Psoas muscle (tissue), 8 donors: ENCODE results near the gene MMP17. TPM values are rescaled to one million over a fixed set of nuclear protein-coding genes. Genes with fewer than 3 reads are reported as not detected.

ENCODE experiments used
- ATAC-seq, 4 donors: fragments of 200-7000 bp; cut with Tn5 transposase; one replicate each; pipeline ENCODE4 v1.9.1; 2020; ENCODE audit warnings: moderate library complexity in 3 of 4, mild to moderate bottlenecking in 2 of 4
- DNase-seq, 2 donors: peaks; one replicate each; pipeline ENCODE4 v3.0.0-alpha.2; 2020
- H3K27ac ChIP-seq: fragments of 200-600 bp; one replicate; pipeline ENCODE4 v1.8.0; 2022
- H3K27me3 ChIP-seq, 3 donors: fragments of 200-600 bp in 1 of 3; one replicate each; pipeline versions ENCODE4 v1.6.1 to v1.8.0; 2013 to 2022; ENCODE audit warnings: low read length in 2 of 3, mild to moderate bottlenecking in 2 of 3, moderate library complexity in 1 of 3; ENCODE audit not compliant: insufficient read depth in 3 of 3
- H3K36me3 ChIP-seq, 2 donors: fragments of 200-600 bp in 1 of 2; one replicate each; pipeline versions ENCODE4 v1.6.1 to v1.8.0; 2013 to 2022; ENCODE audit warnings: low read depth in 1 of 2, mild to moderate bottlenecking in 1 of 2, moderate library complexity in 1 of 2; ENCODE audit not compliant: insufficient read depth in 1 of 2
- H3K4me1 ChIP-seq: fragments of 200-600 bp; one replicate; pipeline ENCODE4 v1.8.0; 2022
- H3K4me3 ChIP-seq: fragments of 200-600 bp; one replicate; pipeline ENCODE4 v1.8.0; 2022; ENCODE audit warnings: mild to moderate bottlenecking
- H3K9me3 ChIP-seq: fragments of 200-600 bp; one replicate; pipeline ENCODE4 v1.8.0; 2022
- WGBS, 3 donors: extraction: QIAGEN DNeasy Blood & Tissue Kit; methylation state at CpG; one replicate each; pipeline versions ENCODE4 v1.1.6 to v1.1.7; 2013; 5-methylcytosine and 5-hydroxymethylcytosine counted together
- intact Hi-C, 2 donors: fragments of 100-400 bp; cut with DNase I; formaldehyde crosslinking; loops; one replicate each; pipeline versions ENCODE4 v1.11.0 to v1.14.2; 2022
- polyA plus RNA-seq, 3 donors: library from polyadenylated mRNA; stranded (reverse); fragments of 200-250 nt; gene quantifications; one replicate each; pipeline ENCODE4 v1.2.3, GENCODE V29; 2013
- total RNA-seq, 4 donors: library from RNA; stranded (reverse); fragmentation: NEBNext Ultra II Directional in 2 of 4; extraction: Animal tissue kit (Norgen Biotek cat#: 25700) in 2 of 4; gene quantifications; one replicate each; pipeline versions ENCODE4 v1.2.1 to v1.2.4, GENCODE V29; 2021 to 2023
- TF ChIP-seq, protein P1 (sequence below): fragments of 200-600 bp; IDR thresholded peaks from one replicate; pipeline ENCODE4 v1.8.0; 2022; ENCODE audit warnings: antibody characterized with exemption
- donor health status: healthy with polysubstance abuse.
- donor health status: DM: no; HTN: no; CAD: no; lungs with moderate emphysema.
- donor health status: Bipolar disorder and iron deficiency.
- donor health status: healthy.
- donor health status: DM: yes; HTN: yes; CAD: no.
- donor health status: DM: no; HTN: no; CAD: no.
- donor health status: DM: no; HTN: no; CAD: no.
- donor health status: DM: yes; HTN: yes; CAD: no.

MMP17 gene
- total and polyA plus RNA-seq, 7 donors = 0.64 to 1.4 (median 1.0) TPM

DNA sequence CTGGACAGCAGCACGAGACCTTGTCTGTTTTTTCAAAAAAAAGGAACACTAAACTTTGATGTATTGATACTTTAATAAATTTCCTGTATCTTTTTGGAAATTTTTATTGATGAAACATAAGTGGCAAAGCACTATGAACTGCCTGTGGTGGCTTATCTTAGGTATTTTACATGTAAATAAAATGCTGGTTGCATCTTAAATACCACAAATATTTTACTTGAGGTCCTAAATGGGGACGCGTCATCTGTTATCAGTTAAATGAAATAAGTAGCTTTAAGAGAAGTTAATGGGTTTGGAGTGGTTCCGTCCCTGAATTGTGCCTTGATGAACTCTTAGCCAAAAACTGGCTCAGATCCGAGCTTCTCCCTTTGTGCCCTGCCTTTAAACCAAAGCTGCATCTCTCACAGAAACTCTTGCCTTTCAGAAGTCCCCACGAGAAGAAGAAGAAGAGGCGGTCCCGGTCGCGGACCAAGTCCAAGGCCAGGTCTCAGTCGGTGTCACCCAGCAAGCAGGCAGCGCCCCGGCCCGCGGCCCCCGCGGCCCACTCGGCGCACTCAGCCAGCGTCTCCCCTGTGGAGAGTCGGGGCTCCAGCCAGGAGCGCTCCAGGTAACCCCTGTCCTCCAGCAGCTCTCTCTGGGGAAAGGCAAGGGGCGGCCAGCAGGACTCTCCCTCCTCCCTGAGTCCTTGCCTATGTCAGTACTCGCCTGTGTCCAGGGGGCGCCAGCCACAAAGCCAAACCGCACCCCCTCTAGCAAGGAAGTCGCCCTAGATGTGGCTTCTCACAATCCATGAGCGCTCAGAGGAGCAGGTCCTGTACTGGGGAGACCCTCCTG lies 31.2 kb upstream of the MMP17 start:
- no peak overlapping the region for H3K27ac ChIP-seq
- H3K36me3 ChIP-seq = peaks cover 6 to 82% of the 10 kb centered on the region in 2 donors
- H3K4me1 ChIP-seq = no peaks in the 10 kb centered on the region
- whole genome bisulfite sequencing, 3 donors = 87 to 94% (median 92%) methylated on average over 27 to 28 of the region's 28 CpGs
- TF ChIP-seq, protein P1, sequence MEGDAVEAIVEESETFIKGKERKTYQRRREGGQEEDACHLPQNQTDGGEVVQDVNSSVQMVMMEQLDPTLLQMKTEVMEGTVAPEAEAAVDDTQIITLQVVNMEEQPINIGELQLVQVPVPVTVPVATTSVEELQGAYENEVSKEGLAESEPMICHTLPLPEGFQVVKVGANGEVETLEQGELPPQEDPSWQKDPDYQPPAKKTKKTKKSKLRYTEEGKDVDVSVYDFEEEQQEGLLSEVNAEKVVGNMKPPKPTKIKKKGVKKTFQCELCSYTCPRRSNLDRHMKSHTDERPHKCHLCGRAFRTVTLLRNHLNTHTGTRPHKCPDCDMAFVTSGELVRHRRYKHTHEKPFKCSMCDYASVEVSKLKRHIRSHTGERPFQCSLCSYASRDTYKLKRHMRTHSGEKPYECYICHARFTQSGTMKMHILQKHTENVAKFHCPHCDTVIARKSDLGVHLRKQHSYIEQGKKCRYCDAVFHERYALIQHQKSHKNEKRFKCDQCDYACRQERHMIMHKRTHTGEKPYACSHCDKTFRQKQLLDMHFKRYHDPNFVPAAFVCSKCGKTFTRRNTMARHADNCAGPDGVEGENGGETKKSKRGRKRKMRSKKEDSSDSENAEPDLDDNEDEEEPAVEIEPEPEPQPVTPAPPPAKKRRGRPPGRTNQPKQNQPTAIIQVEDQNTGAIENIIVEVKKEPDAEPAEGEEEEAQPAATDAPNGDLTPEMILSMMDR = no peak
- H3K27me3 ChIP-seq = no peaks in the 10 kb centered on the region
- intact Hi-C loops = no loop called here
- H3K4me3 ChIP-seq = no peak overlapping the region
- ATAC-seq (no peak), DNase-seq (no peak)
- no peaks in the 10 kb centered on the region for H3K9me3 ChIP-seq

DNA sequence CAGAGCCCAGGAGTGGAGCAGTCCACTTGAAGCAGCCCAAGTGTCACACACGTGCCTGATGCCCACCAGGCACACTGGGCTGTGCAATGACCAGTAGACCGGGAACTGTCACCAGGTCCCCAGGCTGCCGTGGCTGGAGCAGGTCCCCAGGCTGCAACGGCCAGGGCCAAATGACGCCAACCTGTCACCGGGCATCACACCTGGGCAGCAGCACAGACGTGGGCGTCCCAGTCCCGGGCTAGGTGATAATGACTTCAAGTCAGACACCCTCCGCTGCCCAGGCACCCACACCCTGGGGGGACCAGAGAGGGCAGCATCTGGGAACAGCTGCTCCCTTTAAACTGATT lies 30.6 kb upstream of the MMP17 start:
- Histone ChIP-seq H3K36me3 (peaks cover 6 to 83% of the 10 kb centered on the region in 2 donors), H3K27ac (no peak overlapping the region), H3K4me3 (no peak overlapping the region), H3K9me3 (no peaks in the 10 kb centered on the region), H3K27me3 (no peaks in the 10 kb centered on the region), H3K4me1 (no peaks in the 10 kb centered on the region)
- TF ChIP-seq, protein P1 = no peak
- DNase-seq = no peak
- intact Hi-C loops = no loop called here
- WGBS, 3 donors = 84 to 86% (median 86%) methylated on average over 10 of the region's 10 CpGs
- ATAC-seq = peak in 1 of 4 donors; percentile 23

DNA sequence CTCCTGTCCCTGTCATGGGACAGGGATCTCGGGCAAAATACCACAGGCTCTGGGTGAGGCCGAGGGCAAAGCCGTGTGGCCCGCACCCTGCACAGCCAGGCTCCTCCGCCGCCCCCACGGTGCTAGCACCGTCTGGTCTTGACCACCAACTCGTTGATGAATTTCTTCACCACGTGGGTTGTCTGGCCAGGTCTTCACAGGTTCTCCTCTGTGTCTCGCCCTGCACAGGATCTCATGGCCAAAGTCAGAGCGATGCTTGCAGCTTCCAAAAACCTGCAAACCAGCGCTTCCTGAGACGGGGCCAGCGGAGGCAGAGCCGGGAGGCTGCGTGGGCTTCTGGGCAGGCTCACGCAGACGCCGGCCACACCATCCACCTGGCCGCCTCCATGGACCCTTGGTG lies 29.0 kb upstream of the MMP17 start:
- intact Hi-C loops = no loop called here
- no peak overlapping the region for H3K27ac ChIP-seq
- WGBS, 3 donors = 88 to 92% (median 91%) methylated on average over 21 of the region's 21 CpGs
- no peaks in the 10 kb centered on the region for H3K4me1 ChIP-seq
- no peak for ATAC-seq
- H3K9me3 ChIP-seq = no peaks in the 10 kb centered on the region
- no peak for DNase-seq
- no peak overlapping the region for H3K4me3 ChIP-seq
- H3K36me3 ChIP-seq = peaks cover 6 to 75% of the 10 kb centered on the region in 2 donors
- H3K27me3 ChIP-seq = no peaks in the 10 kb centered on the region
- TF ChIP-seq, protein P1 = no peak

DNA sequence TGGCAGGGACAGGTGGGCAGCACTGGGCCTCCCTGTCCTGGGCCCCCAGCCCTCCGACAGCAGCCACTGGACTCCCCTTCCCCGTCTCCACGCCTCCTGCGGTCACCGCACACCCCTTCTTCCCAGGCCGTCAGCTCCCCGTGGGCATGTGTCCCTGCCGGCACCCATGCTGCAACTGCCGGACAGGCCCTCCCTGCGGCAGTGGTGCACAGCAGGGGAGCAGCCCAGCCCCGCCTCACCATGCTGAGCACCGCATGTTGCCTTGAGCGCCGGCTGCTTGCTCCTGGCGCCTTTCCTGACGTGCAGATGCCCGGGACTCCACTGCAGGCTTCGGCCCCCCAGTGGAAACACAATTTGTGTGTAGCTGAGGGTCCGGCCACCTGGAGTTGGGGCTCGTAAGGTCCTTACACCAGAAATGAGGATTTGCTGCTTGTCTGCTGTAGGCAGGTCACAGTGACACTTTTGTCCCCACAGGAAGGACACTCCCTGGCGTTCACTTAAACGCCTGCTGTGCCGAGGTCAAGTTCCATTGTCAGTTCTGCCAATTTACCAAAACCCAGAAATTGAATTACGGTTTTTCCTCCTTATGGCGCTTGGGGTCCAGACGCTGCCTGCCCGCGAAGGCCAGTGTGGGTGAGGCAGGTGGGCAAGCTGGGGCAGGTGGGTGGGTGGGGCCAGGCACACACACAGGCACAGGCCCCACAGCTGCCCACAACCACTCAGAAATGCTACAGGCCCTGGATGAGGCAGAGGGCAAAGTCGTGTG lies 28.2 kb upstream of the MMP17 start:
- peak in 1 of 4 donors; percentile 36 for ATAC-seq
- Histone ChIP-seq H3K36me3 (peaks cover 6 to 67% of the 10 kb centered on the region in 2 donors), H3K9me3 (no peaks in the 10 kb centered on the region)

More for the DNA sequence above, 28.2 kb upstream of the MMP17 start:
- Histone ChIP-seq H3K4me3 (no peak overlapping the region), H3K27ac (no peak overlapping the region), H3K4me1 (no peaks in the 10 kb centered on the region), H3K27me3 (no peaks in the 10 kb centered on the region)
- no peak for DNase-seq
- 82 to 88% (median 83%) methylated on average over 29 of the region's 29 CpGs for WGBS, 3 donors
- intact Hi-C loops = no loop called here
- TF ChIP-seq, protein P1 = no peak
